DND-41 (cell line): ENCODE data around the gene VIM.

Source experiments
- ATAC-seq: fragments of 200-7000 bp; cut with Tn5 transposase; 3 replicates; pipeline ENCODE4 v1.9.1; 2021; ENCODE audit warnings: low read depth; ENCODE audit not compliant: insufficient read depth
- DNase-seq: peaks from one replicate; pipeline ENCODE4 v3.0.0-alpha.2; 2020
- H2AFZ ChIP-seq: 2 replicates; pipeline ENCODE4 v1.6.0; 2012; ENCODE audit warnings: low read depth, low read length
- H3K27ac ChIP-seq: 2 replicates; pipeline ENCODE4 v1.5.1; 2012; ENCODE audit warnings: low read length, inconsistent platforms
- H3K27me3 ChIP-seq: fragments of 200-600 bp; sonication (generic); 2 replicates; pipeline ENCODE4 v1.6.0; 2012; ENCODE audit warnings: low read length, mild to moderate bottlenecking, inconsistent platforms; ENCODE audit not compliant: insufficient read depth, poor library complexity
- H3K36me3 ChIP-seq: 2 replicates; pipeline ENCODE4 v1.5.1; 2012; ENCODE audit warnings: low read length, inconsistent platforms; ENCODE audit not compliant: insufficient read depth
- H3K4me1 ChIP-seq: 2 replicates; pipeline ENCODE4 v1.5.1; 2012; ENCODE audit warnings: mild to moderate bottlenecking, low read length; ENCODE audit not compliant: insufficient read depth
- H3K4me2 ChIP-seq: 2 replicates; pipeline ENCODE4 v1.6.0; 2012; ENCODE audit warnings: mild to moderate bottlenecking, moderate library complexity, low read length, inconsistent platforms; ENCODE audit not compliant: insufficient read depth
- H3K4me3 ChIP-seq, 2 experiments: fragments of 200-600 bp in 1 of 2; shearing (Covaris generic) in 1 of 2; 2 replicates each; pipeline ENCODE4 v1.5.1; 2012 to 2016; ENCODE audit warnings: inconsistent platforms in 2 of 2, low read length in 2 of 2, mild to moderate bottlenecking in 2 of 2, low read depth in 1 of 2, moderate library complexity in 1 of 2
- H3K79me2 ChIP-seq: 2 replicates; pipeline ENCODE4 v1.6.0; 2012; ENCODE audit warnings: low read length, inconsistent platforms; ENCODE audit not compliant: insufficient read depth
- H3K9ac ChIP-seq: 2 replicates; pipeline ENCODE4 v1.6.0; 2012; ENCODE audit warnings: low read depth, mild to moderate bottlenecking, inconsistent platforms, low read length, moderate library complexity
- H3K9me3 ChIP-seq: 2 replicates; pipeline ENCODE4 v1.5.1; 2012; ENCODE audit warnings: low read length, moderate library complexity, mild to moderate bottlenecking, inconsistent platforms; ENCODE audit not compliant: insufficient read depth, severe bottlenecking
- H4K20me1 ChIP-seq: 2 replicates; pipeline ENCODE4 v1.6.0; 2012; ENCODE audit warnings: low read length; ENCODE audit not compliant: insufficient read depth
- CTCF ChIP-seq: IDR thresholded peaks from 2 replicates; pipeline ENCODE4 v1.5.1; 2012; ENCODE audit warnings: borderline replicate concordance, low read length, moderate library complexity, mild to moderate bottlenecking; ENCODE audit not compliant: poor library complexity, severe bottlenecking; ENCODE audit errors: extremely low read depth
- EZH2 ChIP-seq: IDR thresholded peaks from 3 replicates; pipeline ENCODE4 v1.6.1; 2012; ENCODE audit warnings: borderline replicate concordance, low read depth, mild to moderate bottlenecking, moderate library complexity, low read length, inconsistent platforms; ENCODE audit not compliant: severe bottlenecking

Gene VIM

DNA sequence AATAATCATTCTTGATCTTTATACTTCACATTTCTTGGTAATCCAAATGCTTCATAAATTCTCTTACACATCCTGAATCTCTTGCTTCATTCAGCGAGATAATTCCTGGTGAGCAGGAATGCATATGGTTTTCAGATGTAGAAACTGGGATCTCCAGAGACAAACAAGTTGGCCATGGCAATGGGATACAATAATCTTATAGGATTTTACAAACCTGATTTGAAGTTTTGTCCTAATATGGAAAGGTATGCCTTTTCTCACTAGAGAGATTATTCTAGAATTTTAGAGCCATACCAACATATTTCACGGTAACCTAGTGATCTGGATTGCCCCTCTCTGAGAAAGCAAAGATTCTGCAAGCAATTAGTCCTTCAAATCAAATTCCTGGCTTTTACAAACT lies 13.5 kb upstream of the VIM start:
- no peak overlapping the region for H3K9ac ChIP-seq
- no peak overlapping the region for H3K4me3 ChIP-seq

GRCh38 chr10:17214971-17215781 lies 12.9 kb upstream of the VIM start:
- Histone ChIP-seq H2AFZ (no peak overlapping the region), H3K9me3 (no peaks in the 10 kb centered on the region), H3K4me1 (peaks cover 9% of the 10 kb centered on the region), H3K4me3 (no peak overlapping the region), H3K4me2 (no peak overlapping the region), H3K27ac (no peak overlapping the region), H3K9ac (no peak overlapping the region), H3K79me2 (no peaks in the 10 kb centered on the region), H3K27me3 (no peaks in the 10 kb centered on the region), H4K20me1 (no peaks in the 10 kb centered on the region), H3K36me3 (no peaks in the 10 kb centered on the region)
- TF ChIP-seq CTCF, result no peak
- TF ChIP-seq EZH2, result no peak
- no peak for DNase-seq
- ATAC-seq, result no peak

More for the DNA sequence above, 13.5 kb upstream of the VIM start:
- Histone ChIP-seq H3K4me1 (peaks cover 9% of the 10 kb centered on the region), H3K36me3 (no peaks in the 10 kb centered on the region), H3K9me3 (no peaks in the 10 kb centered on the region), H2AFZ (no peak overlapping the region), H3K4me2 (no peak overlapping the region), H3K27ac (no peak overlapping the region), H3K79me2 (no peaks in the 10 kb centered on the region), H3K27me3 (no peaks in the 10 kb centered on the region), H4K20me1 (no peaks in the 10 kb centered on the region)
- ATAC-seq, result no peak
- TF ChIP-seq EZH2, result no peak
- DNase-seq, result no peak

- Histone ChIP-seq H2AFZ (no peak overlapping the region), H3K4me1 (peaks cover 9% of the 10 kb centered on the region), H3K9me3 (no peaks in the 10 kb centered on the region), H3K9ac (no peak overlapping the region), H3K27me3 (no peaks in the 10 kb centered on the region), H3K4me2 (no peak overlapping the region), H3K79me2 (no peaks in the 10 kb centered on the region), H3K4me3 (no peak overlapping the region), H3K36me3 (no peaks in the 10 kb centered on the region), H3K27ac (no peak overlapping the region), H4K20me1 (no peaks in the 10 kb centered on the region)
- ATAC-seq, result no peak
- no peak for DNase-seq
- no peak for TF ChIP-seq CTCF
- TF ChIP-seq EZH2, result no peak
Observed at GRCh38 chr10:17215782-17216122, 12.3 kb upstream of the VIM start.

DNA sequence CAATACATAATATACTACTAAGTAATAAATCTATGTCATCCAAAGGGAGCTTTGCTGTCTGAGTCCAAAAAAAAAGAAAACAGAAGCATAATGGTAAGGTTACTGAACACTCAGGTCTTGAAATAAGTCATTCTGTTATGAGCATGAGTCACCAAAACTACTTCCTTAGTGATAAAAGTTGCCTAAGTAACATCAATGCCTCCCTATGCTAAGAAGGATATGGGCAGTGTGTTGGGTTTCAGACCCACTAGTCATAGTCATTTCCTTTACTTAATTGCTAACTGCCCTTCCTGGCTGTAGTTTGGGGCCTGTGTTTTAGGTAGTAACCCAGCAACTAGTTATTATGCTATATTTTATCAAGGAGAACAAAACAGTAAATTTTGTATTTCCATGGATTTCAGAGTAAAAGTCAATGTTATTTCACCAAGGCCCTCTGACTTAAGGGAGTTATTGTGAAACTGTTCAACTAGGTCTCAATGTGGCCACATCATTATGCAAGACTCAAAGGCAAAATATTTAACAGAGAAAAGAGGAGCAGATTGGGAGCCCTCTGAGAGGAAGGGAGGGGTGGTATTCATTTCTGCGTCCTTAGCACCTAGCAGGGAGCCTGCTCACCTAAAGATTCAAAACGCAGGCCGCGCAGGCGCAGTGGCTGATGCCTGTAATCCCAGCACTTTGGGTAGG lies 11.7 kb upstream of the VIM start:
- ATAC-seq (peak; percentile 86), DNase-seq (no peak)
- H3K9me3 ChIP-seq, result no peaks in the 10 kb centered on the region
- H3K4me2 ChIP-seq, result no peak overlapping the region
- H4K20me1 ChIP-seq, result no peaks in the 10 kb centered on the region
- no peak overlapping the region for H2AFZ ChIP-seq
- no peak for TF ChIP-seq EZH2
- no peak for TF ChIP-seq CTCF
- no peak overlapping the region for H3K9ac ChIP-seq
- H3K27me3 ChIP-seq, result no peaks in the 10 kb centered on the region
- H3K79me2 ChIP-seq, result no peaks in the 10 kb centered on the region
- H3K4me1 ChIP-seq, result peaks cover 9% of the 10 kb centered on the region
- peak overlapping the region; percentile 27 for H3K27ac ChIP-seq
- no peaks in the 10 kb centered on the region for H3K36me3 ChIP-seq
- no peak overlapping the region for H3K4me3 ChIP-seq
